Keratinocyte (primary cell): ENCODE measurements around the gene AQP9. TPM values are rescaled to one million over a fixed set of nuclear protein-coding genes. Genes with fewer than 3 reads are reported as not detected.

Source experiments
- DNase-seq: peaks from one replicate; pipeline ENCODE4 v3.0.0-alpha.2; 2011; ENCODE audit warnings: low read depth, missing footprints, low spot score
- FAIRE-seq: peaks from 2 replicates; lab custom pipeline; 2011; peaks lifted over from hg19 to GRCh38; lab: Jason Lieb, UNC
- H2AFZ ChIP-seq: 2 replicates; pipeline ENCODE4 v1.6.0; 2012; ENCODE audit warnings: low read length, control low read depth, inconsistent platforms; ENCODE audit not compliant: control insufficient read depth
- H3K27ac ChIP-seq: 2 replicates; pipeline ENCODE4 v1.5.1; 2011; ENCODE audit warnings: low read length; ENCODE audit not compliant: control insufficient read depth, insufficient read depth
- H3K27me3 ChIP-seq: 3 replicates; pipeline ENCODE4 v1.6.0; 2011; ENCODE audit warnings: low read length; ENCODE audit not compliant: control insufficient read depth, insufficient read depth; ENCODE audit errors: extremely low read depth
- H3K36me3 ChIP-seq, 2 experiments: 2 replicates in 1 of 2; 3 replicates in 1 of 2; pipeline ENCODE4 v1.5.1; 2011; ENCODE audit warnings: low read length in 2 of 2, mild to moderate bottlenecking in 1 of 2; ENCODE audit not compliant: control insufficient read depth in 2 of 2, insufficient read depth in 2 of 2; ENCODE audit errors: extremely low read depth in 1 of 2
- H3K4me1 ChIP-seq: 3 replicates; pipeline ENCODE4 v1.5.1; 2011; ENCODE audit warnings: low read length; ENCODE audit not compliant: control insufficient read depth, insufficient read depth; ENCODE audit errors: extremely low read depth
- H3K4me2 ChIP-seq: 3 replicates; pipeline ENCODE4 v1.6.0; 2011; ENCODE audit warnings: low read depth, low read length; ENCODE audit not compliant: control insufficient read depth, insufficient read depth; ENCODE audit errors: extremely low read depth
- H3K4me3 ChIP-seq, 3 experiments: fragments of 200-600 bp in 1 of 3; sonication (generic) in 1 of 3; 2 replicates in 2 of 3; 3 replicates in 1 of 3; pipeline ENCODE4 v1.5.1; 2011 to 2016; ENCODE audit warnings: low read length in 3 of 3, mild to moderate bottlenecking in 3 of 3, control low read depth in 2 of 3, inconsistent platforms in 1 of 3, low read depth in 1 of 3, mixed read lengths in 1 of 3, mixed run types in 1 of 3, moderate library complexity in 1 of 3; ENCODE audit not compliant: control insufficient read depth in 2 of 3, insufficient read depth in 2 of 3; ENCODE audit errors: extremely low read depth in 1 of 3
- H3K79me2 ChIP-seq: 2 replicates; pipeline ENCODE4 v1.6.0; 2012; ENCODE audit warnings: low read length; ENCODE audit not compliant: control insufficient read depth, insufficient read depth
- H3K9ac ChIP-seq: 3 replicates; pipeline ENCODE4 v1.6.0; 2011; ENCODE audit warnings: low read length; ENCODE audit not compliant: control insufficient read depth, insufficient read depth; ENCODE audit errors: extremely low read depth
- H3K9me1 ChIP-seq: 3 replicates; pipeline ENCODE4 v1.6.0; 2011; ENCODE audit warnings: low read length; ENCODE audit not compliant: control insufficient read depth, insufficient read depth; ENCODE audit errors: extremely low read depth
- H3K9me3 ChIP-seq: 2 replicates; pipeline ENCODE4 v1.5.1; 2012; ENCODE audit warnings: low read depth, low read length; ENCODE audit not compliant: control insufficient read depth
- H4K20me1 ChIP-seq: 3 replicates; pipeline ENCODE4 v1.6.0; 2011; ENCODE audit warnings: low read length; ENCODE audit not compliant: control insufficient read depth, insufficient read depth; ENCODE audit errors: extremely low read depth
- EZH2 ChIP-seq: IDR thresholded peaks from one replicate; pipeline ENCODE4 v1.6.1; 2012; ENCODE audit warnings: inconsistent platforms, mild to moderate bottlenecking, low read length, moderate library complexity
- dilution Hi-C: fragments of 300-500 bp; cut with MboI; formaldehyde crosslinking; loops from one replicate; pipeline ENCODE4 v1.7.0; 2020; ENCODE audit warnings: low sequenced_read_pairs; ENCODE audit not compliant: extremely low pct_ligation_motif_present
- polyA plus RNA-seq, 5 experiments: library from polyadenylated mRNA; depleted of rRNA in 3 of 5; stranded (reverse) in 3 of 5; stranded (forward) in 1 of 5; unstranded in 1 of 5; fragments of >200 nt; gene quantifications; 1 replicate in 1 of 5; 2 replicates in 3 of 5; 3 replicates in 1 of 5; pipeline versions ENCODE4 v1.2.1 to v1.2.3, GENCODE V29; 2011 to 2012; ENCODE audit warnings: missing spikeins in 2 of 5, low read depth in 1 of 5, low replicate concordance in 1 of 5
- TF ChIP-seq, protein P1 (sequence below), 3 experiments: IDR thresholded peaks in 1 of 3; conservative IDR thresholded peaks in 1 of 3; optimal IDR thresholded peaks in 1 of 3; 2 replicates in 2 of 3; 3 replicates in 1 of 3; pipeline versions ENCODE3 to v1.5.1; 2011; ENCODE audit warnings: low read length in 3 of 3, mild to moderate bottlenecking in 3 of 3, moderate library complexity in 2 of 3, control low read depth in 1 of 3, inconsistent platforms in 1 of 3; ENCODE audit not compliant: insufficient read depth in 2 of 3; ENCODE audit errors: extremely low read depth in 1 of 3

AQP9 gene
- polyA plus RNA-seq, 1 donor (not counting 4 experiments of a cell fraction or from before 2014, with no cell fraction given): 2.6 TPM

DNA sequence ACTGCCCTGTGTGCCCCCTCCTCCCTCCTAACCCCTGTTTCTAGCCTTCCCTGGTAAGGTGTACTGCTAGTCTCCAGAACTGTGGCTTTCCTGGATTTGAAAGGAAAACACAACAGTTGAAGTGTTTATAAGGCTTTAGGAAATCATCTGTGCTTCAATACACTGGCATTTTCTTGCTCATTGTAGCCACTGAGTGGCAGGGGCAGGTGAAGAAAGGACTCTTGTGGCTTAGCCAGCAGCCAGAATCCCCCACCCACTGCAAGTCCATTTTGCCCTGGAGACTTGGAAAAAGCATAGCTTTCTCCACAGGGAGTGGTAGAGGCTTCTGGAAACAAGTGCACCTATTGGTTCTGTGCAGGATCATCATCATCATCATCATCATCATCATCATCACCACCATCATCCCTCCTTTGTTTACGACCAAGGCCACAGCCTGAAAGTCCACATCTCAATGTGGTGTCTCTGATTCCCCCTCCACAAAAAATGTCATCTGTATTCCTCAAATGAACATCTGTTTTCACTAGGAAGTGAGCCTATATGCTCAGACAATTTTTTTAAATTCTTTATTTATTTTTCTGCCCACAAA lies 33.4 kb downstream of the AQP9 start:
- H3K79me2 ChIP-seq: no peaks in the 10 kb centered on the region
- no peak for FAIRE-seq
- no peaks in the 10 kb centered on the region for H4K20me1 ChIP-seq
- no peak overlapping the region for H3K4me3 ChIP-seq
- H3K27ac ChIP-seq: no peak overlapping the region
- H3K4me2 ChIP-seq: no peak overlapping the region
- no peaks in the 10 kb centered on the region for H3K4me1 ChIP-seq
- TF ChIP-seq, protein P1, sequence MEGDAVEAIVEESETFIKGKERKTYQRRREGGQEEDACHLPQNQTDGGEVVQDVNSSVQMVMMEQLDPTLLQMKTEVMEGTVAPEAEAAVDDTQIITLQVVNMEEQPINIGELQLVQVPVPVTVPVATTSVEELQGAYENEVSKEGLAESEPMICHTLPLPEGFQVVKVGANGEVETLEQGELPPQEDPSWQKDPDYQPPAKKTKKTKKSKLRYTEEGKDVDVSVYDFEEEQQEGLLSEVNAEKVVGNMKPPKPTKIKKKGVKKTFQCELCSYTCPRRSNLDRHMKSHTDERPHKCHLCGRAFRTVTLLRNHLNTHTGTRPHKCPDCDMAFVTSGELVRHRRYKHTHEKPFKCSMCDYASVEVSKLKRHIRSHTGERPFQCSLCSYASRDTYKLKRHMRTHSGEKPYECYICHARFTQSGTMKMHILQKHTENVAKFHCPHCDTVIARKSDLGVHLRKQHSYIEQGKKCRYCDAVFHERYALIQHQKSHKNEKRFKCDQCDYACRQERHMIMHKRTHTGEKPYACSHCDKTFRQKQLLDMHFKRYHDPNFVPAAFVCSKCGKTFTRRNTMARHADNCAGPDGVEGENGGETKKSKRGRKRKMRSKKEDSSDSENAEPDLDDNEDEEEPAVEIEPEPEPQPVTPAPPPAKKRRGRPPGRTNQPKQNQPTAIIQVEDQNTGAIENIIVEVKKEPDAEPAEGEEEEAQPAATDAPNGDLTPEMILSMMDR (optimal IDR thresholded peaks at IDR 0.05 in 1 of 3, IDR thresholded peaks at IDR 0.05 in 1 of 3, conservative IDR thresholded peaks at IDR 0.05 in 1 of 3; ENCODE audit: extremely low read depth in 1 of 3, insufficient read depth in 2 of 3, low read length in 3 of 3): no peak
- no peak for TF ChIP-seq EZH2
- dilution Hi-C loops: no loop called here
- no peaks in the 10 kb centered on the region for H3K27me3 ChIP-seq
- no peaks in the 10 kb centered on the region for H3K36me3 ChIP-seq
- no peak overlapping the region for H2AFZ ChIP-seq
- H3K9me3 ChIP-seq: no peaks in the 10 kb centered on the region
- H3K9me1 ChIP-seq: no peaks in the 10 kb centered on the region
- no peak for DNase-seq
- H3K9ac ChIP-seq: no peak overlapping the region

DNA sequence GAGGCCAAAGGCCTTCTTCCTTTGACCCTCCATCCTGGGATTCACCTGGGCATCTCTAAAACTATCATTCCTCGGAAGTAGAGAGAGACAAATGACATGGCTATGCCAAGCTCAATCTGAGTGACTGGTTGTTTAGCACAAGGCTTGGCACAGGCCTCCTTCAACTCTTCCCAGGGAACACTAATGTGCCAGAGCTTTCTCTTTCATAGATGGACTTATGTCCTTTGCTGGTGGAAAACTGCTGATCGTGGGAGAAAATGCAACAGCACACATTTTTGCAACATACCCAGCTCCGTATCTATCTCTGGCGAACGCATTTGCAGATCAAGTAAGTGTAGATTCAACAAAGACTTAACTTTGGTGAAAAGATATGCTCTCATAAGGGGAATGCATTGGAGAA lies 36.5 kb downstream of the AQP9 start:
- no peaks in the 10 kb centered on the region for H3K9me1 ChIP-seq
- TF ChIP-seq, protein P1 (optimal IDR thresholded peaks at IDR 0.05 in 1 of 3, IDR thresholded peaks at IDR 0.05 in 1 of 3, conservative IDR thresholded peaks at IDR 0.05 in 1 of 3; ENCODE audit: extremely low read depth in 1 of 3, insufficient read depth in 2 of 3, low read length in 3 of 3): no peak
- no peak for TF ChIP-seq EZH2
- no peak overlapping the region for H3K27ac ChIP-seq
- H3K27me3 ChIP-seq: no peaks in the 10 kb centered on the region
- H3K36me3 ChIP-seq: no peaks in the 10 kb centered on the region
- no peak overlapping the region for H3K9ac ChIP-seq
- DNase-seq (no peak), FAIRE-seq (no peak)
- H3K4me1 ChIP-seq: peaks cover 11% of the 10 kb centered on the region
- dilution Hi-C loops: no loop called here
- H4K20me1 ChIP-seq: no peaks in the 10 kb centered on the region
- no peak overlapping the region for H2AFZ ChIP-seq
- H3K4me3 ChIP-seq: no peak overlapping the region
- H3K9me3 ChIP-seq: no peaks in the 10 kb centered on the region
- H3K79me2 ChIP-seq: no peaks in the 10 kb centered on the region
- no peak overlapping the region for H3K4me2 ChIP-seq
